ENCODE data around the gene EME1. TPM values are rescaled to one million over a fixed set of nuclear protein-coding genes. Genes with fewer than 3 reads are reported as not detected.

EME1 gene
- total and polyA plus RNA-seq, 2 of the 13 experiments (the other 11 are each of a cell fraction or from before 2014, with no cell fraction given), result 20.7 to 24.6 TPM

GRCh38 chr17:50361561-50362480, 11.2 kb upstream of the EME1 start (continued):
- no peak for TF ChIP-seq ZNF749 (CRISPR knock-in tag; IDR thresholded peaks at IDR 0.05; ENCODE audit: borderline replicate concordance)
- TF ChIP-seq ZNF556 (CRISPR knock-in tag; IDR thresholded peaks at IDR 0.05; ENCODE audit: borderline replicate concordance), result no peak
- TF ChIP-seq ZSCAN25 (CRISPR knock-in tag; IDR thresholded peaks at IDR 0.05), result peak; percentile 47; the same call in 1 of the 2 replicates
- TF ChIP-seq SAP130 (CRISPR knock-in tag; IDR thresholded peaks at IDR 0.05; ENCODE audit: low read depth), result peak; percentile 76
- TF ChIP-seq ZNF781 (CRISPR knock-in tag; IDR thresholded peaks at IDR 0.05; ENCODE audit: borderline replicate concordance, not compliant biosample characterization), result no peak
- peak; percentile 13 to 44; a peak in 1 of 4 replicates for TF ChIP-seq POLR2A (IDR thresholded peaks at IDR 0.05; ENCODE audit: insufficient read depth in 1 of 2, low read depth in 2 of 2, low read length in 2 of 2)
- TF ChIP-seq, protein P1, sequence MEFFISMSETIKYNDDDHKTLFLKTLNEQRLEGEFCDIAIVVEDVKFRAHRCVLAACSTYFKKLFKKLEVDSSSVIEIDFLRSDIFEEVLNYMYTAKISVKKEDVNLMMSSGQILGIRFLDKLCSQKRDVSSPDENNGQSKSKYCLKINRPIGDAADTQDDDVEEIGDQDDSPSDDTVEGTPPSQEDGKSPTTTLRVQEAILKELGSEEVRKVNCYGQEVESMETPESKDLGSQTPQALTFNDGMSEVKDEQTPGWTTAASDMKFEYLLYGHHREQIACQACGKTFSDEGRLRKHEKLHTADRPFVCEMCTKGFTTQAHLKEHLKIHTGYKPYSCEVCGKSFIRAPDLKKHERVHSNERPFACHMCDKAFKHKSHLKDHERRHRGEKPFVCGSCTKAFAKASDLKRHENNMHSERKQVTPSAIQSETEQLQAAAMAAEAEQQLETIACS (CRISPR knock-in tag; IDR thresholded peaks at IDR 0.05), result no peak
- no peak for TF ChIP-seq LCORL (IDR thresholded peaks at IDR 0.05)
- peak; percentile 56; the same call in 1 of the 2 replicates for TF ChIP-seq LCORL (CRISPR knock-in tag; IDR thresholded peaks at IDR 0.05)
- TF ChIP-seq RAD21 (CRISPR knock-in tag; IDR thresholded peaks at IDR 0.05), result peak; percentile 76
- TF ChIP-seq, protein P2, sequence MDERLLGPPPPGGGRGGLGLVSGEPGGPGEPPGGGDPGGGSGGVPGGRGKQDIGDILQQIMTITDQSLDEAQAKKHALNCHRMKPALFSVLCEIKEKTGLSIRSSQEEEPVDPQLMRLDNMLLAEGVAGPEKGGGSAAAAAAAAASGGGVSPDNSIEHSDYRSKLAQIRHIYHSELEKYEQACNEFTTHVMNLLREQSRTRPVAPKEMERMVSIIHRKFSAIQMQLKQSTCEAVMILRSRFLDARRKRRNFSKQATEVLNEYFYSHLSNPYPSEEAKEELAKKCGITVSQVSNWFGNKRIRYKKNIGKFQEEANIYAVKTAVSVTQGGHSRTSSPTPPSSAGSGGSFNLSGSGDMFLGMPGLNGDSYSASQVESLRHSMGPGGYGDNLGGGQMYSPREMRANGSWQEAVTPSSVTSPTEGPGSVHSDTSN (CRISPR knock-in tag; IDR thresholded peaks at IDR 0.05), result peak; percentile 48
- peak; percentile 74; the same call in 1 of the 2 replicates for TF ChIP-seq MEIS1 (CRISPR knock-in tag; IDR thresholded peaks at IDR 0.05; ENCODE audit: borderline replicate concordance)
- TF ChIP-seq SIN3B (IDR thresholded peaks at IDR 0.05; ENCODE audit: low read length), result no peak
- TF ChIP-seq ZNF317 (CRISPR knock-in tag; IDR thresholded peaks at IDR 0.05), result no peak
- no peak for TF ChIP-seq ZNF740 (CRISPR knock-in tag; IDR thresholded peaks at IDR 0.05)
- peak; percentile 83 for TF ChIP-seq KDM2A (CRISPR knock-in tag; IDR thresholded peaks at IDR 0.05; ENCODE audit: borderline replicate concordance, low read depth)
- 0 out of 2 replicates have a peak, but pooled peaks have one; percentile 12 for TF ChIP-seq ZNF766 (CRISPR knock-in tag; IDR thresholded peaks at IDR 0.05; ENCODE audit: borderline replicate concordance)
- 0 out of 2 replicates have a peak, but pooled peaks have one; percentile 32 for TF ChIP-seq ZNF709 (CRISPR knock-in tag; IDR thresholded peaks at IDR 0.05)
- TF ChIP-seq ZNF883 (CRISPR knock-in tag; IDR thresholded peaks at IDR 0.05; ENCODE audit: not compliant biosample characterization), result peak; percentile 41
